Subcutaneous abdominal adipose tissue (tissue), 5 donors: ENCODE results near the gene CEP70.

Experiments
- H3K27ac ChIP-seq: one replicate; pipeline ENCODE4 v1.7.0; 2013; ENCODE audit warnings: low read depth, mild to moderate bottlenecking, inconsistent platforms, low read length, moderate library complexity
- H3K27me3 ChIP-seq, 5 donors: one replicate each; pipeline ENCODE4 v1.7.0; 2013; ENCODE audit warnings: low read length in 5 of 5, inconsistent platforms in 1 of 5; ENCODE audit not compliant: control insufficient read depth in 5 of 5, insufficient read depth in 4 of 5
- H3K36me3 ChIP-seq, 5 donors: one replicate each; pipeline ENCODE4 v1.7.0; 2013; ENCODE audit warnings: low read length in 5 of 5; ENCODE audit not compliant: control insufficient read depth in 5 of 5, insufficient read depth in 5 of 5
- H3K4me1 ChIP-seq, 5 donors: one replicate each; pipeline ENCODE4 v1.7.0; 2013; ENCODE audit warnings: low read length in 5 of 5, mild to moderate bottlenecking in 3 of 5, moderate library complexity in 1 of 5; ENCODE audit not compliant: control insufficient read depth in 5 of 5, insufficient read depth in 5 of 5
- H3K4me3 ChIP-seq, 5 donors: one replicate each; pipeline ENCODE4 v1.7.0; 2013; ENCODE audit warnings: low read length in 5 of 5, low read depth in 1 of 5
- H3K9ac ChIP-seq, 5 donors: one replicate each; pipeline ENCODE4 v1.7.0; 2013; ENCODE audit warnings: low read length in 5 of 5, mild to moderate bottlenecking in 4 of 5, moderate library complexity in 3 of 5
- H3K9me3 ChIP-seq, 5 donors: one replicate each; pipeline ENCODE4 v1.7.0; 2013; ENCODE audit warnings: low read length in 5 of 5; ENCODE audit not compliant: control insufficient read depth in 5 of 5
- donor health status: healthy.
- donor health status: healthy.
- donor health status: healthy.
- donor health status: healthy.
- donor health status: healthy.

Gene CEP70, protein sequence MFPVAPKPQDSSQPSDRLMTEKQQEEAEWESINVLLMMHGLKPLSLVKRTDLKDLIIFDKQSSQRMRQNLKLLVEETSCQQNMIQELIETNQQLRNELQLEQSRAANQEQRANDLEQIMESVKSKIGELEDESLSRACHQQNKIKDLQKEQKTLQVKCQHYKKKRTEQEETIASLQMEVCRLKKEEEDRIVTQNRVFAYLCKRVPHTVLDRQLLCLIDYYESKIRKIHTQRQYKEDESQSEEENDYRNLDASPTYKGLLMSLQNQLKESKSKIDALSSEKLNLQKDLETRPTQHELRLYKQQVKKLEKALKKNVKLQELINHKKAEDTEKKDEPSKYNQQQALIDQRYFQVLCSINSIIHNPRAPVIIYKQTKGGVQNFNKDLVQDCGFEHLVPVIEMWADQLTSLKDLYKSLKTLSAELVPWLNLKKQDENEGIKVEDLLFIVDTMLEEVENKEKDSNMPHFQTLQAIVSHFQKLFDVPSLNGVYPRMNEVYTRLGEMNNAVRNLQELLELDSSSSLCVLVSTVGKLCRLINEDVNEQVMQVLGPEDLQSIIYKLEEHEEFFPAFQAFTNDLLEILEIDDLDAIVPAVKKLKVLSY

DNA sequence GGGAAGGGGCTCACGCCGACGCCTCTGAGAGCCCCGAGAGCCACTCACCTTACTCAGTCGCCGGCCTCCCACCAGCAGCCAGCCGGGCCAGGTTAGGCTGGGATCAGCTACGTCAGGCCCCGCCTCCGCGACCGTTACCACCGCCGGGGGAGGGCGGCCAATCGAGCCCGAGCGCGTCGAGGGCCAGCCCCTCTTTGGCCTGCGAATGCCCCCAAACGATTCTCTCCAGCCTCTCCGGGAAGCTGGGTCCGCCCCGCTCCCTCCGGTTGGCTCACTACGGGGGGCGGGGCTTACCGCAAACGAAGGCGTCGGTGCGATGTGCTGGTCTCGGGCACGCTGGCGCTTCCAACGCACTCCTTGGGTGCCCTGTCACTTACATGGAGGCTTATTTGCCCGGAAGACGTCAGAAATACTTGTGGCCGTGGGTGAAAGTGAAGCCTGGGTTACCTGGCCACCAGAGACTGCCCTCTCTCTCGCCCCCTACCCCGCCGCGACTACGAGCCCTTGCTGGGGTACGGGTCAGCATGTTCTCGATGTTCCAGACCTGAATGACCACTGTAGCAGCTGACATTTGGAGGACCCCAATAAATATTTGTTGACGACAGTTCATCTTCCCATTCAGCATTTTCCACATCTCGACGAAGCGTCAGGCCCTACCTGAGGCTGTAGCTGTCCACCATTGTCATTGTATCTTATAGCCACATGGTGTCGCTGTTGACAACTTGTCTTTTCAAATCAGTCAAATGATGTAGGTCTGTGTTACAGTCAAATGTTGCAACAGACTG lies at the start of gene CEP70:
TSS of gene CEP70 (minus strand) at position 111 of the 785 bp plus-strand sequence. CDS start 21,333 bp downstream, outside the sequence.
- Histone ChIP-seq H3K36me3 (peaks cover 0 to 5% (median 0%) of the 10 kb centered on the region in 5 donors), H3K27me3 (no peaks in the 10 kb centered on the region), H3K4me3 (peak within 1 kb of the TSS; percentile 70 to 95 (median 81)), H3K27ac (peak within 1 kb of the TSS; percentile 82), H3K9ac (peak within 1 kb of the TSS; percentile 56 to 95 (median 84)), H3K4me1 (peaks cover 0 to 14% (median 11%) of the 10 kb centered on the region in 5 donors), H3K9me3 (peaks cover 0 to 4% (median 0%) of the 10 kb centered on the region in 5 donors)

DNA sequence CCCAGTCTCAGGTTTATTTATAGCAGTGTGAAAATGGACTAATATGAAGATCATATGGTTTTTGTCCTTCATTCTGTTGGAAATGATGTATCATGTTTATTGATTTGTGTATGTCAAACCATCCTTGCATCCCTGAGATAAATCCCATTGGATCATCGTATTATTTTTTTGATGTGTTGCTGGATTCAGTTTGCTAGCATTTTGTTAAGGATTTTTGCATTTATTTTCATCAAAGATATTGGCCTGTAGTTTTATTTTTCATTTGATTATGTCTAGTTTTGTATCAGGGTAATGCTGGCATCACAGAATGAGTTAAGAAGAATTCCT lies 48.8 kb upstream of the CEP70 start:
- no peak overlapping the region for H3K9ac ChIP-seq
- H3K9me3 ChIP-seq = peaks cover 0 to 31% (median 20%) of the 10 kb centered on the region in 5 donors
- no peak overlapping the region for H3K4me3 ChIP-seq
- no peak overlapping the region for H3K27ac ChIP-seq
- no peaks in the 10 kb centered on the region for H3K4me1 ChIP-seq
- no peaks in the 10 kb centered on the region for H3K36me3 ChIP-seq
- H3K27me3 ChIP-seq = no peaks in the 10 kb centered on the region

DNA sequence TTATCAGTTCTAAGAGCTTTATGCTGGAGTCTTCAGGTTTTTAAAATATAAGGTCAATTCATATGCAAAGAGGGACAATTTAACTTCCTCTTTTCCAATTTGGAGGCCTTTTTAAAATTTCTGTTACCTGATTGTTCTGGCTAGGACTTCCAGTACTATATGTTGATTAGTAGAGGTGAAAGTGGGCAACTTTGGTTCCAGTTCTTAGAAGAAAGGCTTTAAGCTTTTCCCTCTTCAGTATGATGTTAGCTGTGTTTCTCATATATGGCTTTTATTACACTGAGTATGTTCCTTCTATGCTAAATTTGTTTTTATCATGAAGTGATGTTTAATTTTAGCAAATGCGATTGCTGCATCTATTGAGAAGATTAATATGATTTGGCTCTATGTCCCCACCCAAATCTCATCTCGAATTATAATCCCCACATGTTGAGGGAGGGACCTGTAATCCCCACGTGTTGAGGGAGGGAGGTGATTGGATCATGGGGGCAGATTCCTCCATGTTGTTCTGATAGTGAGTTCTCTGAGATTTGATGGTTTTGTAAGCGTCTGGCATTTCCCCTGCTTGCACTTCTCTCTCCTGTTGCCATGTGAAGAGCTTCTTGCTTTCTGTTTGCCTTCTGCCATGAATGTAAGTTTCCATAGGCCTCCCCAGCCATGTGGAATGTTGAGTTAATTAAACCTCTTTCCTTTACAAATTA lies 48.3 kb upstream of the CEP70 start:
- H3K4me1 ChIP-seq = no peaks in the 10 kb centered on the region
- no peak overlapping the region for H3K27ac ChIP-seq
- no peak overlapping the region for H3K4me3 ChIP-seq
- no peaks in the 10 kb centered on the region for H3K36me3 ChIP-seq
- no peak overlapping the region for H3K9ac ChIP-seq
- H3K9me3 ChIP-seq = peaks cover 0 to 31% (median 20%) of the 10 kb centered on the region in 5 donors
- no peaks in the 10 kb centered on the region for H3K27me3 ChIP-seq

DNA sequence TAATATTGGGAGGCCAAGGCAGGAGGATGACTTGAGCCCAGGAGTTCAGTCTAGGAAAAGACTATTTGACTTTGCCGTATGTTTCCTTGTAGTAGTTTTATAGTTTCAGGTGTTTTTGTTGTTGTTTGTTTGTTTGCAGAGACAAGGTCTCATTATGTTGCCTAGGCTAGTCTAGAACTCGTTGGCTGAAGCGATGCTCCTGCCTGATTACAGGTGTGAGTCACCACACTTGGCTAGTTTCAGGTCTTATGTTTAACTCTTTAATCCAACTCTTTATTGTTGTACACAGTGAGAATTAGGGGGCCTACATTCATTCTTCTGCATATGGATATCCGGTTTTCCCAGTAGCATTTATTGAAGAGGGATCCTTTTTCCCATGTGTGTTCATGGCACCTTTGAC lies 46.5 kb upstream of the CEP70 start:
- Histone ChIP-seq H3K4me1 (no peaks in the 10 kb centered on the region), H3K27me3 (no peaks in the 10 kb centered on the region), H3K27ac (no peak overlapping the region), H3K9me3 (peaks cover 0 to 25% (median 13%) of the 10 kb centered on the region in 5 donors), H3K9ac (no peak overlapping the region), H3K4me3 (no peak overlapping the region), H3K36me3 (peaks cover 0 to 3% (median 0%) of the 10 kb centered on the region in 5 donors)

DNA sequence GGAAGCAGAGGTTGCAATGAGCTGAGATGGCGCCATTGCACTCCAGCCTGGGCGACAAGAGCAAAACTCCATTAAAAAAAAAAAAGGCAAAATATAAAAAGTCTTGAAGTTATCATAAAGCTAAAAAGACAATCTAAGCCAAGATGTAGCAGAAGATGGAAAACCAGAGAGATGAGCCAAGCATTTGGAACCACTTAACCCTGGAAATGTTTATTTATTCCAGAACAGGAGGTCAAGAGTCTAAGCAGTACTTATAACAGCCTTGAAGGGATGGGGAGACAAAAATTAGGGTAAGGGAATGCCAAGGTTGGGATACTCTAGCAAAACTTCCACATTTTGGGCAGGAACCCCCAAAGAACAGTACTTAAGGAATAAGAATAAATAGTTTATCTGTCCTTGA lies 44.6 kb upstream of the CEP70 start:
- Histone ChIP-seq H3K4me3 (no peak overlapping the region), H3K9me3 (peaks cover 0 to 14% (median 6%) of the 10 kb centered on the region in 5 donors), H3K27me3 (no peaks in the 10 kb centered on the region), H3K36me3 (peaks cover 0 to 8% (median 5%) of the 10 kb centered on the region in 5 donors), H3K27ac (no peak overlapping the region), H3K9ac (no peak overlapping the region), H3K4me1 (no peaks in the 10 kb centered on the region)

DNA sequence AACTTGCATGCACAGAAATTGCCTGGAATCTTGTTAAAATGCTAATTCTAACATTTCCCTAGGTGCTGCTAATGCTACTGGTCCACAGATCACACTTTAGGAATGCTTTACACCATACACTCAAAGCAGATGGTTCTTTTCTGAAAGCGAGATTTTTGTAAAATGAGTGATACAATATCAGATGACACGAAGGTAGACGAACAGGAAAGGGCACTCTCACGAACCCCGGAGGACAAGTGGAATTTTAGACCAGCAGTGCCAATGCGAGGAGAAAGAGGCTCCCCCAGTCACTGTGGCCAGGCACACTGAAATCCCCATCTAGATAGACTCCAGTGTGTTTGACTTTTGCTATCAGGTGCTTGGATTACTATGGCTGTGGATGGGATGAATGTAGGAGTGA lies 35.5 kb upstream of the CEP70 start:
- Histone ChIP-seq H3K27me3 (no peaks in the 10 kb centered on the region), H3K36me3 (peaks cover 14 to 44% (median 20%) of the 10 kb centered on the region in 5 donors), H3K9ac (no peak overlapping the region), H3K27ac (no peak overlapping the region), H3K9me3 (no peaks in the 10 kb centered on the region), H3K4me3 (no peak overlapping the region), H3K4me1 (no peaks in the 10 kb centered on the region)

DNA sequence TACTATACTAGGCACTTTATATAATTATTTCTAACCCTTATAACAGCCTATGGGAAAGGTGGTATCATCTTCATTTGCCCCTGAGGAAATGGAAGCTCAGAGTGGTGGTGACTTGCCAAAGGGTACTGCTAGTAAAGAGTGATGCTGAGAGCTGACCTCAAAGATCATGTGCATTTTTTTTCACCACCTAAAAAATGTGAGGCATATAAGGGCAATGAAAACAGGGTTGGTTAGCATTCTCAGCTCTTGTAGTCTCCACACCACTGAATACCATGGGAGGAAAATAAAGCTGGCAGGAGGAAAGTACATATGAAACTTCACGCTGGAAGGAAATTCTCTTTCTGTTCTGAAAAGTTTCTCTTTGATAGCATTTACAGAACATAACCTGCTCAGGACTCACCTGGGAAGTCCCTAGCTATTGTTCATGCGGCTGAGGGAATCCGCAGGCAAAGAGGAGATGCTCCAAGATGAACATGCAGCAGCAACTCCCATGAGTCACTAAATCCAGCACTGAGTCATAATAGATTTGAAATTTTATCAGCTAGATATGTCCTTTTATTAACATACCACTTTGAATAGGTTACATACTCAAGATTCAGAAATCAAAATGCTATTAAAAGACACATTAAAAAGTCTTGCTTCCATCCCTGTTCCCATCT lies 31.8 kb upstream of the CEP70 start:
- Histone ChIP-seq H3K9ac (no peak overlapping the region), H3K9me3 (no peaks in the 10 kb centered on the region), H3K27me3 (no peaks in the 10 kb centered on the region), H3K4me3 (no peak overlapping the region), H3K36me3 (peaks cover 8 to 24% (median 14%) of the 10 kb centered on the region in 5 donors), H3K27ac (no peak overlapping the region), H3K4me1 (no peaks in the 10 kb centered on the region)

DNA sequence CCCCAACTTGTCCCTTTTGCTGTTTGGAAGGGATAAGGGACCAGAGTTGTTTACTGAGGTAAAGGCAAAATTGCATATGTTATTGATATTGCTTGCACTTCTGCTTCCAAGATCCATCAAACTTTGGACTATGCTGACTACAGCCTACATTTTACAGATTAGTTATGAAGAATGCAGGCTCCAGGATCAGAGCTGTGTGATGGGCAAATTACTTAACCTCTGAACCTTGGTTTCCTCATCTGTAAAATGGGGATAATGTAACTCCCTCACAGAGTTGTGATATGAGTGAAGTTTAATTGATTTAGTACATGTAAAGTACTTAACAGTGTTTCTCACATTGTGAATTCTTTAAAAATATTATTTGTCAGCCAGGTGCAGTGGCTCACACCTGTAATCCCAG lies 30.5 kb upstream of the CEP70 start:
- Histone ChIP-seq H3K27ac (no peak overlapping the region), H3K9me3 (no peaks in the 10 kb centered on the region), H3K36me3 (peaks cover 4 to 17% (median 8%) of the 10 kb centered on the region in 5 donors), H3K4me1 (peaks cover 0 to 4% (median 0%) of the 10 kb centered on the region in 5 donors), H3K9ac (no peak overlapping the region), H3K27me3 (no peaks in the 10 kb centered on the region), H3K4me3 (no peak overlapping the region)

DNA sequence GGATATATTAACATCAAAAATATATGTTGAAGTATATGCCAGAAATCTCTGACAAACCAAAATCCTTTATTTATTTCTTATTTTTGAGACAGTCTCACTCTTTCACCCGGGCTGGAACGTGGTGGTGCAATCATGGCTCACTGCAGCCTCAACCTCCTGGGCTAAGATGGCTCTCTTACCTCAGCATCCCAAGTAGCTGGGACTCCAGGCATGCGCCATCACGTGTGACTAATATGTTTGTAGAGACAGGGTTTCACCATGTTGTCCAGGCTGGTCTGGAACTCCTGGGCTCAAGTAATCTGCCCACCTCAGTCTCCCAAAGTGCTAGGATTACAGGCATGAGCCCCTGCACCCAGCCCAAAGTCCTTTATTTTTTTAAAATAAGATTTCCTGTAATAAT lies 26.4 kb upstream of the CEP70 start:
- Histone ChIP-seq H3K27ac (no peak overlapping the region), H3K9me3 (no peaks in the 10 kb centered on the region), H3K27me3 (no peaks in the 10 kb centered on the region), H3K36me3 (peaks cover 0 to 5% (median 0%) of the 10 kb centered on the region in 5 donors), H3K9ac (no peak overlapping the region), H3K4me3 (no peak overlapping the region), H3K4me1 (peaks cover 0 to 14% (median 6%) of the 10 kb centered on the region in 5 donors)
